GM12878 (cell line): ENCODE measurements around the gene RGS1. TPM values are rescaled to one million over a fixed set of nuclear protein-coding genes. Genes with fewer than 3 reads are reported as not detected.
A peak's percentile ranks its signal among the peaks of the same experiment; 100 is the strongest.

Experiments
- BCL11A ChIP-seq: IDR thresholded peaks from 2 replicates; pipeline ENCODE4 v1.6.1; 2011; ENCODE audit warnings: low read depth, low read length
- CHD1 ChIP-seq: IDR thresholded peaks from 2 replicates; pipeline ENCODE4 v1.6.1; 2012; ENCODE audit warnings: low read depth, low read length, improper control_type of control experiment
- CHD2 ChIP-seq: IDR thresholded peaks from 2 replicates; pipeline ENCODE4 v1.6.1; 2011; ENCODE audit warnings: low read depth, low read length, improper control_type of control experiment, borderline replicate concordance
- E2F4 ChIP-seq: IDR thresholded peaks from 2 replicates; pipeline ENCODE4 v1.6.1; 2012; ENCODE audit warnings: low read depth, low read length, improper control_type of control experiment
- EED ChIP-seq: sonication (generic); IDR thresholded peaks from 2 replicates; pipeline ENCODE4 v1.6.1; 2016; ENCODE audit warnings: antibody characterized with exemption, low read depth
- GABPA ChIP-seq: IDR thresholded peaks from 2 replicates; pipeline ENCODE4 v1.6.1; 2014; ENCODE audit warnings: antibody characterized with exemption, low read depth, mild to moderate bottlenecking, inconsistent platforms
- NFYA ChIP-seq: IDR thresholded peaks from 2 replicates; pipeline ENCODE4 v1.6.1; 2011; ENCODE audit warnings: low read depth, mild to moderate bottlenecking, low read length, improper control_type of control experiment, borderline replicate concordance
- NFYB ChIP-seq: IDR thresholded peaks from 2 replicates; pipeline ENCODE4 v1.6.1; 2011; ENCODE audit warnings: low read depth, mild to moderate bottlenecking, low read length, improper control_type of control experiment, moderate library complexity; ENCODE audit not compliant: insufficient read depth
- RBBP5 ChIP-seq: fragments of 200-600 bp; sonication (generic); conservative IDR thresholded peaks from 2 replicates; pipeline ENCODE4 v1.6.1; 2016
- SPI1 ChIP-seq: IDR thresholded peaks from 2 replicates; pipeline ENCODE4 v1.6.1; 2011; ENCODE audit warnings: low read depth, mild to moderate bottlenecking, low read length, moderate library complexity, borderline replicate concordance; ENCODE audit not compliant: insufficient read depth
- SREBF1 ChIP-seq: IDR thresholded peaks from 2 replicates; pipeline ENCODE4 v1.6.1; 2012; ENCODE audit warnings: mild to moderate bottlenecking, low read length
- STAT1 ChIP-seq: fragments of 450-650 bp; conservative IDR thresholded peaks from 2 replicates; pipeline ENCODE4 v1.6.1; 2014; ENCODE audit warnings: antibody characterized with exemption, mild to moderate bottlenecking
- TAF1 ChIP-seq: IDR thresholded peaks from 2 replicates; pipeline ENCODE4 v1.6.1; 2011; ENCODE audit warnings: mild to moderate bottlenecking, low read depth, low read length, borderline replicate concordance
- TARDBP ChIP-seq: IDR thresholded peaks from 2 replicates; pipeline ENCODE4 v1.6.1; 2016; ENCODE audit warnings: borderline replicate concordance
- TBL1XR1 ChIP-seq: IDR thresholded peaks from 2 replicates; pipeline ENCODE4 v1.6.1; 2012; ENCODE audit warnings: low read depth, low read length, improper control_type of control experiment
- TCF12 ChIP-seq: IDR thresholded peaks from 2 replicates; pipeline ENCODE4 v1.6.1; 2011; ENCODE audit warnings: low read depth, mild to moderate bottlenecking, low read length
- ZBTB11 ChIP-seq: fragments of 450-650 bp; formaldehyde crosslinking; IDR thresholded peaks from 2 replicates; pipeline ENCODE4 v1.5.0; 2022; ENCODE audit warnings: mild to moderate bottlenecking, missing genetic modification characterization
- ZNF217 ChIP-seq: fragments of 450-650 bp; IDR thresholded peaks from 2 replicates; pipeline ENCODE4 v1.6.1; 2017; ENCODE audit warnings: antibody characterized with exemption, mild to moderate bottlenecking
- polyA plus RNA-seq, 11 experiments: library from polyadenylated mRNA; depleted of rRNA in 4 of 11; unstranded in 6 of 11; stranded (reverse) in 5 of 11; fragments of >200 nt; fragmentation: Nextera tagmentation in 4 of 11; fragmentation: Illumina TruSeq in 1 of 11; extraction: Ambion mirVana in 4 of 11; extraction: Trizol in 1 of 11; gene quantifications; 1 replicate in 1 of 11; 2 replicates in 10 of 11; pipeline versions ENCODE4 v1.2.1 to v1.2.3, GENCODE V29; 2011 to 2016; ENCODE audit warnings: inconsistent platforms in 2 of 11, missing spikeins in 2 of 11, low read depth in 1 of 11
- total RNA-seq, 4 experiments: library from RNA; depleted of rRNA in 3 of 4; stranded (reverse); fragments of >200 nt in 3 of 4; fragmentation: Illumina TruSeq in 1 of 4; extraction: Trizol in 1 of 4; gene quantifications; 2 replicates each; pipeline versions ENCODE4 v1.2.1 to v1.2.3, GENCODE V29; 2013 to 2021
- TF ChIP-seq, protein P1 (sequence below): fragments of 450-650 bp; IDR thresholded peaks from 2 replicates; pipeline ENCODE4 v1.6.1; 2017; ENCODE audit warnings: borderline replicate concordance
- TF ChIP-seq, protein P2 (sequence below): fragments of 450-650 bp; IDR thresholded peaks from 2 replicates; pipeline ENCODE4 v1.6.1; 2017; ENCODE audit warnings: mild to moderate bottlenecking, moderate library complexity

RGS1 gene
- total and polyA plus RNA-seq, 10 of the 15 experiments (the other 5 are each of a cell fraction or from before 2014, with no cell fraction given): 20.7 to 882 (median 45.9) TPM

DNA sequence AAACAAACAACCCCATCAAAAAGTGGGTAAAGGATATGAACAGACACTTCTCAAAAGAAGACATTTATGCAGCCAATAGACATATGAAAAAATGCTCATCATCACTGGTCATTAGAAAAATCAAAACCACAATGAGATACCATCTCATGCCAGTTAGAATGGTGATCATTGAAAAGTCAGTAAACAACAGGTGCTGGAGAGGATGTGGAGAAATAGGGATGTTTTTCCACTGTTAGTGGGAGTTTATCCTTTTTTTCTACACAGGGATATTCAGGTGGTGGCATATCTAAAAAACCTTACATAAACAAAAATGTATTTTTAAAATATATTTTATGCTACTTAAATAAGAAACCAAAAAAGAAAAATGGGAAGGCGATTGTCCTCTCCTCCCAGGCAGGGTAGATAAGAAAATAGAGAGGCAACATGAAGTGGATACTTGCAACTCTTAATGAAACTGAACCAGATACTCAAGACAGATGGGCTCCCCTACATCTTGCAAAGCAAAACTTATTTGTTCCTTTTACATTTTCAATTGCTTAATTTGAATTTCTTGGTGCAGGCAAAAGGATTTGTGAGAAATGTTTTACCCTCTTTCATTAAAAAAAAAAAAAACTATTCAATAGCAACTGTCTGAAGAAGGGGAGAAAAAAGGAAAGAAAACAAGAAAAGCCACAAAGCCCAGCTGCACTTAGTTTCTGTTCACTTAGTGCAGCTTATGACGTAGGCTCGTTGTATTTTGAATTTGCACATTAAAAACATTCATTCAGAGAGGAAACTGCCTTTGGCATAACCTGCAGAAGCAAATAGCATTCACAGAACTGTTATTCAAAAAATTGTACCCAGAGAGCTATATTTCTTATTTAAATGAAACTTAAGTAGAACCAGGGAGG, 36.9 kb upstream of the RGS1 start (continued):
- TF ChIP-seq TAF1: no peak
- TF ChIP-seq RBBP5: no peak
- no peak for TF ChIP-seq CHD1
- TF ChIP-seq NFYA: no peak
- TF ChIP-seq GABPA: 0 out of 2 replicates have a peak, but pooled peaks have one; percentile 12
- TF ChIP-seq TARDBP: no peak
- TF ChIP-seq TCF12: peak; percentile 93
- TF ChIP-seq BCL11A: peak; percentile 79
- TF ChIP-seq ZNF217: no peak
- no peak for TF ChIP-seq SREBF1
- no peak; the same call in 1 of the 2 replicates for TF ChIP-seq TBL1XR1
- TF ChIP-seq, protein P1, sequence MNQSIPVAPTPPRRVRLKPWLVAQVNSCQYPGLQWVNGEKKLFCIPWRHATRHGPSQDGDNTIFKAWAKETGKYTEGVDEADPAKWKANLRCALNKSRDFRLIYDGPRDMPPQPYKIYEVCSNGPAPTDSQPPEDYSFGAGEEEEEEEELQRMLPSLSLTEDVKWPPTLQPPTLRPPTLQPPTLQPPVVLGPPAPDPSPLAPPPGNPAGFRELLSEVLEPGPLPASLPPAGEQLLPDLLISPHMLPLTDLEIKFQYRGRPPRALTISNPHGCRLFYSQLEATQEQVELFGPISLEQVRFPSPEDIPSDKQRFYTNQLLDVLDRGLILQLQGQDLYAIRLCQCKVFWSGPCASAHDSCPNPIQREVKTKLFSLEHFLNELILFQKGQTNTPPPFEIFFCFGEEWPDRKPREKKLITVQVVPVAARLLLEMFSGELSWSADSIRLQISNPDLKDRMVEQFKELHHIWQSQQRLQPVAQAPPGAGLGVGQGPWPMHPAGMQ: no peak
- no peak; the same call in 1 of the 2 replicates for TF ChIP-seq SPI1
- TF ChIP-seq E2F4: no peak
- TF ChIP-seq EED: no peak
- TF ChIP-seq, protein P2, sequence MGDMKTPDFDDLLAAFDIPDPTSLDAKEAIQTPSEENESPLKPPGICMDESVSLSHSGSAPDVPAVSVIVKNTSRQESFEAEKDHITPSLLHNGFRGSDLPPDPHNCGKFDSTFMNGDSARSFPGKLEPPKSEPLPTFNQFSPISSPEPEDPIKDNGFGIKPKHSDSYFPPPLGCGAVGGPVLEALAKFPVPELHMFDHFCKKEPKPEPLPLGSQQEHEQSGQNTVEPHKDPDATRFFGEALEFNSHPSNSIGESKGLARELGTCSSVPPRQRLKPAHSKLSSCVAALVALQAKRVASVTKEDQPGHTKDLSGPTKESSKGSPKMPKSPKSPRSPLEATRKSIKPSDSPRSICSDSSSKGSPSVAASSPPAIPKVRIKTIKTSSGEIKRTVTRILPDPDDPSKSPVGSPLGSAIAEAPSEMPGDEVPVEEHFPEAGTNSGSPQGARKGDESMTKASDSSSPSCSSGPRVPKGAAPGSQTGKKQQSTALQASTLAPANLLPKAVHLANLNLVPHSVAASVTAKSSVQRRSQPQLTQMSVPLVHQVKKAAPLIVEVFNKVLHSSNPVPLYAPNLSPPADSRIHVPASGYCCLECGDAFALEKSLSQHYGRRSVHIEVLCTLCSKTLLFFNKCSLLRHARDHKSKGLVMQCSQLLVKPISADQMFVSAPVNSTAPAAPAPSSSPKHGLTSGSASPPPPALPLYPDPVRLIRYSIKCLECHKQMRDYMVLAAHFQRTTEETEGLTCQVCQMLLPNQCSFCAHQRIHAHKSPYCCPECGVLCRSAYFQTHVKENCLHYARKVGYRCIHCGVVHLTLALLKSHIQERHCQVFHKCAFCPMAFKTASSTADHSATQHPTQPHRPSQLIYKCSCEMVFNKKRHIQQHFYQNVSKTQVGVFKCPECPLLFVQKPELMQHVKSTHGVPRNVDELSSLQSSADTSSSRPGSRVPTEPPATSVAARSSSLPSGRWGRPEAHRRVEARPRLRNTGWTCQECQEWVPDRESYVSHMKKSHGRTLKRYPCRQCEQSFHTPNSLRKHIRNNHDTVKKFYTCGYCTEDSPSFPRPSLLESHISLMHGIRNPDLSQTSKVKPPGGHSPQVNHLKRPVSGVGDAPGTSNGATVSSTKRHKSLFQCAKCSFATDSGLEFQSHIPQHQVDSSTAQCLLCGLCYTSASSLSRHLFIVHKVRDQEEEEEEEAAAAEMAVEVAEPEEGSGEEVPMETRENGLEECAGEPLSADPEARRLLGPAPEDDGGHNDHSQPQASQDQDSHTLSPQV: peak; percentile 68; the same call in 1 of the 2 replicates
- TF ChIP-seq NFYB: no peak
- TF ChIP-seq CHD2: peak; percentile 72; the same call in 1 of the 2 replicates
- TF ChIP-seq STAT1: no peak
- no peak for TF ChIP-seq ZBTB11 (CRISPR knock-in tag)
